CD4-positive, alpha-beta T cell treated with Interleukin-12 subunit alpha and Interleukin-12 subunit beta, for 1 hour (primary cell): ENCODE data around the gene LGR5.

Source experiments
- DNase-seq: peaks from one replicate; pipeline ENCODE4 v3.0.0-alpha.2; 2020

LGR5 gene

DNA sequence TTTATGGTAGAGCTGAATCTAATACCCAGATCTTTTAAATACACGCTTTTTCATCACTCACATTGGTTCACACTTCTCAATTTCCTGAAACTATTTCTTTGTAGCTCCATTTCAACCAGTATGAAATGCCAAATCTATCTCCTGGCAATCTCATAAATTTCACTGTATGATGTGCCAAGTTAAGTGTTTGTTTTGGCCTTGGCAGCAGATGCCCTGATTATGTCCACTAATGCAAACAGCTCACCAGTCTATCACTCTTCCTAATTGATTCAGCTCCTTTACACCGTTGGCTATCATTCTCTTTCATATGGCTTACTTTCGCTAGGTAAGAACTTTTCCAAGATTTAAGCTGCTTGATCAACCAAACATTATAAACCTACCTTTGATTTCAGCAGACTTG lies 165.4 kb downstream of the LGR5 start:
- no peak for DNase-seq

DNA sequence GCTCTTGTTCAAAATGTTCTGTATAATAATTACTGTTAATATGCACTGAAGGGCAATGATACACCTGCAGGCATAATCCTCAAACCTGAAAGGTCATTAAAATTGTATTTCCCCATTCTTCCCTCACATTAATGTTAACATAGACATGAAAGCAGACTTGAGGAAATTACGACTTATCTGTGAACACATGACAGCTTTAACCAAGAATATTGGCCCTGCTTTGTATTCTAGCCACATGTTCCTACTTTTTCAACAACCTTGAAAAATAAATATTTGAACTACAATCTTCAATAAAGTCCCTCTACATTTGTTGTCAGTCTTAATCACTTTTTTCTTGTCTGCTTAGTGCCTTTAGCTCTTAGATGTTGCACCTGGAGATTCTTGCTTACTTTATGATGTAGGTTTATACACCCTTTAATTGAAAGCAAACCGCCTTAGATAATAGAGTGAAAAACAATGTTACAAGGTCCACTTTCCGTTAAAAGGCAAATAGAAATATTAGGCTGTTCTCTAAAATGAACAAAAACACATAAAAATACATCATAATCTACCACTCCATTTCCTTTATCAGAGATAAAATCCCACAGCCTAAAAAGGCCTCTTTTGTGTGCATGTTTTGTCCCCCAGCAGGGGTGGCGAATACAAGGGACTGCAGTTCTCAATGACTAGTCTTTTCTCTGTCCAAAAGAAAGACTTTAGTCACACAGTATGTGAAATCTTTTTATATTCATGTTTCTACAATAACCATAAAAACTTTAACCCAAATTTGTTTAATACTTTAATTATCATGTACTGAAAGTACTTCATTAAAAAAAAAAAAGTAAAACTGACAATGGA lies 168.1 kb downstream of the LGR5 start:
- DNase-seq: no peak

DNA sequence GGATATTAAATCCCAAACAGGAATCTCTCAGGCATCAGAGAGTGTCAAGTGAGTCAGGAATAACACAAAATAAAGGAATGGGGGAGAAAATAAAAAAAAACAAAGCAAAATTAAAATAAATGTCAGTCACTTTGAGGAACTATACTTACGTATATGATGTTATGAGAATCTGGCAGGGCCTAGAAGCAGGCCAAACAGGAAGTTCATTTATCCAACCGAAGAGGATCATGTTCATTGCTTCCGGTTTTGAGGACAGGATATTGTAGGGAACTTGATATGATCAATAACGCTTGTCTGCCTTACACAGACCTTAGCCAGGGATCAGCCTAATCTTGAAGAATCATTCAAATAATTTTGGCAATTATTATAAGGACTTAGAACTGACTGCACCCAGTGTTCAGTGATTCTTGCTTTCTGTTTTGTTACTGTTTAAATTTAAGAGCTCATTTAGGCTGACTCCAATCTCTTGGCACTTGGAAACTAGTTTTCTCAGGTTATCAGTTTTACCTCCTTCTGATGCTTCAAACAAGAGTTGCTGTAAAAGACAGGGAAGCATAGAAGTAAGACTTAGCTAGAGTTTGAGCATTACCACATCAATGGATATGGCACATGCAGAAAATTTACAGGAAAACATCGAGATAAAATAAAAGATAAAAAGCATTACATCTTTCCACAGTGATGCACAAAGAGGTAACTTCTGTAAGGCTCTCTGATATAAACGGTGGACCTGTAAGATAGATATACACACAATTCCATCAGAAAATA lies 170.6 kb downstream of the LGR5 start:
- DNase-seq: no peak

DNA sequence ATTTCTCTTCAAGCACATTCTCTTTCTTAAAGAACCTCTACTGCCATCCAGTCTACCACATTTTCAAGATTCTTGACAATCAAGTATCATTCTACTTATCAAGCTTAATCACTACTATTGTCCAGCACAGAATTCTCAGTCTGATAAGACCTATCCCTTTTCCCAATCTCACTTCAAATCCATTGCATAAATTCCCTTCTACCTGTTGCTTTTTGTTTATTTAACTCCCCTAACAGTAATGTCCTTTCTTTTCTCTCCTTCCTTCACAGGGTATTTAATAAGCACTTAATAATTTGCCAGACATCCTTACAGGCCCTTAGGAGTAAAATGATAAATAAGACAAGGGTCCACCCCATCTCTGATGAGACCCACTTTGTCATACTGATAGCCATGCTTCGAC lies 182.3 kb downstream of the LGR5 start:
- DNase-seq: no peak

DNA sequence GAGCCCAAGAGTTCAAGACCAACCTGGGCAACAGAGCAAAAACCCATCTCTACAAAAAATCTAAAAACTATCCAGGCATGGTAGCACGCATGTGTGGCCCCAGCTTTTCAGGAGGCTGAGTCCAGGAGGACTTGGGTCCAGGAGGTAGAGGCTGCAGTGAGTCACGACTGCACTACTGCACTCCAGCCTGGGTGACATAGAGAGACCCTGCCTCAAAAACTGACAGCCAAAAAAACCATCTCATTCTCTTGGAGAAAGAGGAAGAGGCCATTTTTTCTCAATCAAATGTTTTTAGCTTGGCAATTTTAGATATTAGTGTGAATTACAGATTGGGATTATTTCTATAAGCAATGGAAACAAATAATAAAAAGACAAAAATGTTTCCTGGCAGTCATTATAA lies 185.9 kb downstream of the LGR5 start:
- no peak for DNase-seq

DNA sequence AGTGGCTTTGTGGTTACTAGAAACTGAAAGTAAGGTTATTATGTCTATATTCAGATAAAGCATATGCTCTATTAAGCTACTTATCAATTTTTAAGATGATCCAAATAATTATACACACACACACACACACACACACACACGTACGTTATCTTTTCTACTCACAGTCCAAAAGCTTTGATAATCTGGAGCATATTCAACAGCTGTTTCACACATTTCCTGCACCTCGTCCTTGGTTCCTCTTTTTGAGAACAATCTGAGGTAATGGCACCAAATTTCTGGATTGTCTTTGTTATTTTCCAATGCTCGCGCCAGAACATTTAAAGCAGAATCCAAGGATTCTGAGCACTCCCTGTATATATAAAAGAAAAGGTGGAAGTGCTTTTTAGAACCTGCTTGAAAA lies 186.5 kb downstream of the LGR5 start:
- DNase-seq: no peak

DNA sequence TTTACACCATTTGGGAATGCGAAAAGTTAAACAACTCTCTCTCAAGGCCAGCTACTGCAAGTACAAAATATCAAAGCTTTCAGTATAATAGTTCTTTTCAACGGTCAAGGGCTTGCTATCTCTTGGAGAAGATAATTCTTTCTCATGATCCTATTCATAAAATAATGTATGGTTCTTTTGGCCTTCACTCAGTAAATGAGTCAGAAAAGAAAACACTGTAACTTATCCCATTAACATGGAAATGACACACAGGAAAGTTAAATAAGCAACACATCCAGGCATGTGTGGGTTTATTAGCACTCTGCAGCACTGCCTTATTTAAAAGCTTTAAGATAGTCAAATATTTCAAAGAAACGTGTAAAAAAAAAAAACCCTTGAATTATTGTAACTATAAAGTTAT lies 187.2 kb downstream of the LGR5 start:
- no peak for DNase-seq

DNA sequence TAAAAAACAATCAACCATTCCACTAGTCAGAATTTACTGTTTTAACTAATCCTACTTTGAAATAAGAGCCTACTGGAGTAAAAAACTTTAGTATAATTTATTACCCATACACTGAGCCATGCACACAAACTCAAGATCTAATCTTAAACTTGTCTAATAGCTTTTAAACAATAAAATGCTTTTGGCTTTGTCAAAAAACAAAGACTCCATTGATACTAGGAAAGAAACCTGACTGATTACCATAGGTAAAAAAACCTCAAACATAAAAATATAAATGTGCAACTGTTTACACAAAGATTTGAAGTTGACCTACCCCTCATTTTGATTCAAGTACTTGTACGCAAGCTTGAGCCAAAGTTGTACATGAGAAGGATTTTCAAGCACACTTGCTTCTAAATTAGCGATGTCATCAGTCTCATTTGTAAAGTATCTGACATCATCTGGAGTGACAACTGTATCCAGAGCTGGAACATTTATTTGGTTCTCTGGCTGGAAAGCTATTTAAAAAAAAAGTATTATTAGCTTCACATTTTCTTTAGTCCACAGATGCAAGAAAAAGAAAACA lies 187.9 kb downstream of the LGR5 start:
- no peak for DNase-seq
